HG02884 (cell line): ENCODE measurements around the gene SLC25A17.
"Not testable (repeated sequence)": the region's sequence is repeated elsewhere in the genome, so short reads cannot be mapped to it uniquely, and the experiment has no call there.

Experiments used
- ATAC-seq: cut with Tn5 transposase; IDR thresholded peaks from one replicate; pipeline ENCODE4 v1.9.1; 2021; ENCODE audit warnings: mild to moderate bottlenecking, moderate library complexity; ENCODE audit not compliant: unreplicated experiment

Gene SLC25A17

GRCh38 chr22:40758851-40759250, 60.3 kb downstream of the SLC25A17 start:
- ATAC-seq: not testable (repeated sequence)

DNA sequence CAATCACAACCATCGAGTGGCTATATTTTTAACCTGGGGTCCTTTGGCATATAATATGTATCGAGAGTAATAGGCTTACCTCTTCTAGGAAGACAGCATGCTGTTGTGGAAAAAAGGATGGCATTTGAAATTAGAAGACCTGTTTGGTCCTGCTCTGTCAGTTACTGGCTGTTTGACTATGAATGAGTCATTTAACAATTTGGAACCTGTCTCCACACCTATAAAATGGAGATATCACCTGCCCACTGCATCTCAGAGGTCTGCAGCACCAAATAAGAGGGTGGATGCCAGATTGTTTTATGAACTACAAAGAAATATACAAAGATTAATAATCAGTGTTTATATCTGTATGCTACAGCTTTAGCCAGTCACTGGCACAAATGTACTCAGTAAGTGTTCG, 60.8 kb downstream of the SLC25A17 start:
- ATAC-seq: no peak

DNA sequence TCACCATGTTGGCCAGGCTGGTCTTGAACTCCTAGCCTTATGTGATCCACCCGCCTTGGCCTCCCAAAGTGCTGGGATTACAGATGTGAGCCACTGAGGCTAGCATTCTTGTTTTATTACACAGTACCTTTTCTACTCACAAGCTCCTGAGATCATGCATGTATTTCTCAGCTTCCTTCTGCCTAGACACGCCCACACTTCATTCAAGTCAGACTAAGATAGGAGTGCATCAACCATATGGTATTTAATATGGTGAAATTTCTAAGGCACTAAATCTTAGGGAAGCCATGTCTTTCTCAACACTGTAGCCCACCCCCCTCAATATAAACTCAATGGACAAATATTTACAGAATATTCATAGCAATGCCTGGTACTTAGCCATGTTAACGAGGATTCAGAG, 62.1 kb downstream of the SLC25A17 start:
- ATAC-seq: no peak

GRCh38 chr22:40753114-40753513, 66.0 kb downstream of the SLC25A17 start:
- no peak for ATAC-seq

- ATAC-seq: no peak
Observed at GRCh38 chr22:40751250-40751649, 67.9 kb downstream of the SLC25A17 start.

DNA sequence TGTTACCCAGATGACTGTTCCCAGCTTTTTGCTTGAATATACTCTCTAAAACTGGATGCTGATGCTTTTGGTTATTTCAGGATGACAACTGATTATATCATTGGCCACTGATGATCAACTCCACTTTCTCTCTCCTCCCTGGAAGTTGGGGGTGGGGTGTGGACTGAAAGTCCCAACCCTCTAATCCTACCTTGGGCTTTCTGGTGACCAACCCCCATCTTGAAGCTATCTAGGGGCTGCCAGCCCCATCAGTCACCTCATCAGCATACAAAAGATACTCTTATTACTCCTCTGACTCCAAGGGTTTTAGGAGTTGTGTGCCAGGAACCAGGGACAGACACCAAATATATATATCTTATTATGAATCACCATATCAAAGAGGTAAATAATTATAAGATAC, 69.3 kb downstream of the SLC25A17 start:
- no peak for ATAC-seq

DNA sequence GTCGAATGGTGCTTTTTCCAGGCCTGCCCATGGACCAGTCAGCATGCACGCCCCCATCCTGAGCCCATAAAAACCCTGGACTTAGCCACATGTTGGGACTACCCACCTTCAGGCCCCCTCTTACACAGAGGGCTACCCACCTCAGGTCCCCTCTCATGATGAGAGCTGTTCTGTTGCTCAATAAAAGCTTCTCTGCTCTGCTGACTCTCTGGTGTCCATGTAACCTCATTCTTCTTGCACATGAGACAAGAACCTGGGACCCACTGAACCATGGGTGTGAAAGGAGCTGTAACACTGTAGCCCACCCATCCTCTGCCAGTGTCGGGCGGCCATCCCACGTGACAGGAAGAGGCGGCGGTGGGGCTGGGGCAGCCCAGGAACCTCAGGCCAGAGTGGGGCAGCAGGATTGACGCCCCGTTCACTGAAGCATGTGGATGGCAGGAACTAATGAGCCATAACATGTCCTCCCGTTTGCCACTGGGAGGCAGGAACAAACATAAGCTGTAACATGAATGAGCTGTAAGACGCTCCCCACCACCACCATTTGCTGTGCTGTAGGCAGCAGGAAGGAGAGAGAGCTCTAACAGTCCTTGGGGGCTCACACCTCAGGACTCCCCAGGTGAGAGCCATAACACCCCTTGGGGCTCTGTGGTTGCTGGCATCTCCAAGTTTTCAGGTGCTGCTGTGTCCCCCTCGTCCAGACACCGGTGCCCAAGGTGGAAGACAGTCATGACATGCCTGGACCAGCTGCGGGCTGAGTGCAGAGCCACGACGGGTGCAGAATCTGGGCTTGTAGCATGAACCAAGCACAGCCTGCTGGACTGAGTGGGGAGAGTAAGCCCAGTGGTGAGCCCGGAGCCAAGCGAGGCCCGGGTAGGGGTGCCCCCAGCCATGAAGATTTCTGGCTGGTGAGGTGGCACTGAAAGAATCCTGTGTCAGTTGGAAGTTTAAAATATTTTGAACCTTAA, 70.5 kb downstream of the SLC25A17 start:
- ATAC-seq: no peak

- ATAC-seq: no peak
Observed at GRCh38 chr22:40747361-40747760, 71.8 kb downstream of the SLC25A17 start.

- no peak for ATAC-seq
Observed at GRCh38 chr22:40746428-40747220, 72.5 kb downstream of the SLC25A17 start.

DNA sequence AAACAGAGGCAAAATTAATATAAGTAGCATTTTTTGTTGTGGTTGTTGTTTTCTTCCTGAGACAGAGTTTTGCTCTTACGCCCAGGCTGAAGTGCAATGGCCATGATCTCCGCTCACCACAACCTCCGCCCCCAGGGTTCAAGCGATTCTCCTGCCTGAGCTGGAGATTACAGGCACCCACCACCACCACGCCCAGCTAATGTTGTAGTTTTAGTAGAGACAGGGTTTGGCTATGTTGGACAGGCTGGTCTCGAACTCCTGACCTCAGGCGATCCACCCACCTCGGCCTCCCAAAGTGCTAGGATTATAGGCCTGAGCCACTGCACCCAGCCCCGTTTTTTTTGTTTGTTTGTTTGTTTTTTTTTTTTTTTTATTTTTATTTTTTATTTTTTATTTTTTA, 75.4 kb downstream of the SLC25A17 start:
- no peak for ATAC-seq

GRCh38 chr22:40741116-40741515, 78.0 kb downstream of the SLC25A17 start:
- ATAC-seq: no peak

DNA sequence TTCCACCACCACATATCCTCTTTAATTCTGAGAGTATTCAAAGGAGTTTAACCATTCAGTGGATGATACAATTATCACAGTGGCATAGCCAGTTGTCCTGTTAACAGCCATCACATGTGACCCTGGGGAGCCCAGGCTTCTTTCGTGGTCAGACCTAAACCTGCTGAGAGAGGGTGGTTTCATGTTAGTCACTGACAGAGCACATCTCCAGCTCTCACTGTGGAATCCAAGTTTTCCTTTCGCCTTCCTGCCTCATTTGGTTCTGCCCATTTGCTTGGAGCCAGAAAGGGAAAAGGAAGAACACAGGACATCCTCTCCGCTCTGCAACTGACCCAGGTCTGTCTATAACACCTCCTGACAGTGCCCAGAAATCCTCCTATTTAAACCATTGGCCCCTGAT, 79.4 kb downstream of the SLC25A17 start:
- no peak for ATAC-seq

DNA sequence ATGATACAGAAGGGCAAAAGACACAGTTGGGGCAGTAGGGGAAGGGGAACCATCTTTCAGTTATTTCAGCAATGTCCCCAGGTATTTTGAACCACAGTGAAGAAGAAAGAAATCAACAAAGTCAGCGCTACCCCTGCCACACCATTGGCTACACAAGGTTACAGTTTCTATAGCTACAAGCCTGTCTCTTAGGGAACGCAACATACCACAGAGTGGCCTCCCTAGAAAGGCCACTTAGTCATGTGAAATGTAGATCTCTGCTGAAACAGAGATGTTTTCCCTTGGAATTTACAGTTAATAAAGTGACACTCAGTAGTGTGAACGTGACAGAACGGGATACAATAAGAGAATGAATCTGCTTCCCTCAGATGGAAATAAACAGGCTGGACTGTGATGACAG, 85.2 kb downstream of the SLC25A17 start:
- no peak for ATAC-seq

- ATAC-seq: no peak
Observed at GRCh38 chr22:40732999-40733292, 86.2 kb downstream of the SLC25A17 start.

- ATAC-seq: no peak
Observed at GRCh38 chr22:40729284-40729683, 89.9 kb downstream of the SLC25A17 start.

- ATAC-seq: no peak
Observed at GRCh38 chr22:40728731-40729189, 90.4 kb downstream of the SLC25A17 start.

DNA sequence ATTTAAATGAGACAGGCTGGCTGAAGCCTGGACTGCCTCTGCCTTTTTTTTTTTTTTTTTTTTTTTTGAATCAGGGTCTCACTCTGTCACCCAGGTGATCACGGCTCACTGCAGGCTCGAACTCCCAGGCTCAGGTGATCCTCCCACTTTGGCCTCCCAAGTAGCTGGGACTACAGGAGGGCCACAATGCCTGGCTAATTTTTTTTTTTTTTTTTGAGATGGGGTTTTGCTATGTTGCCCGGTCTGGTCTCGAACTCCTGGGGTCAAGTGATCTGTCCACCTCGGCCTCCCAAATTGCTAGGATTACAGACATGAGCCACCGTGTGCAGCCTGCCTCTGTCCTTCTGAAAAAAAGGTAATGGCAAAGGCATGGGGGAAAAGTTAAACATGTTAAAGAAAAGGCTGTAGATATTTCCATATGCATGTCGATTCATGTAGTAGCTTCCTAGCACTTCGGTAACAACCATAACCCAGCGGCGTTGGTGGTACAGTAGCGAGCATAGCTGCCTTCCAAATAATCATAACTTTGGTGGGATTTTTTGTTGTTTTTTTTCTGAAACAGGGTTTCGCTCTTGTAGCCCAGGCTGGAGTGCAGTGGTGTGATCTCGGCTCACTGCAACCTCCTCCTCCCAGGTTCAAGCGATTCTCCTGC, 91.1 kb downstream of the SLC25A17 start:
- ATAC-seq: no peak

DNA sequence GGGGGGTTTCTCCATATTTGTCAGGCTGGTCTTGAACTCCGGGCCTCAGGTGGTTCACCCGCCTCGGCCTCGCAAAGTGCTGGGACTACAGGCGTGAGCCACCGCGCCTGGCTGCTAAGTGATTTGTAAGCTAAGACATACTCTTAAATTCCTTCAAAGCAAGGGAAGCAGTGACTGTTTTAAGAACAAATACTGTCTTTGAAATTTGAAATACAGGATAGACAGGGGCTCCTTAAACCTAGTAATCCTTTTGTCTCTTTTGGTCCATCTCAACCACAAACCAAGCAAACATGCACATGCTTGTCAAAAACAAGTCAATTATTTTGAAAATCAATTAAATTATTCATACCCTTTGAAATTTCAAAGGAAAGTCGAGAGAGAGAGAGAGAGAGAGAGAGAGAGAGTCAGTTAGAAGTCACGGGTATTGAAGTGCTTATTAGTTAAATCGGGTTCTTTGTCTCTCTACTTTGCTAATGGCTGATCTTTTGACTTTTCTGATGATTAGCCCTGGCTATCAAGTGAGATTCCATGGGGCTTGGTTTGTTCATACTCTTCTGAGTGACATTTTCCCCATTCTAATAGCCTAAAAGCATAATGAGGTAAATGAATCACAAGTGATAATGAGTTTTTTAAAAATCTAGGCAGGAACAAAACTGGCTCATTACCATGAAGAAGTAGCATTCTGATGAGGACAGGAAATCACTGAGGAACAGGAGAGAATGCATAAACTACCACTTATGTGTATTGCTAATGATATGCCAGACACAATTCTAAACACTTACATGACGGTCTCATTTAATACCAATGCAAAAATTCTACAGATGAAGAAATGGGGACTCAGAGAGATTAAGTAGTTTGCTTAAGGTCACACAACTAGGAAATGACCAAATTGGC, 91.8 kb downstream of the SLC25A17 start:
- ATAC-seq: no peak

GRCh38 chr22:40726514-40726913, 92.6 kb downstream of the SLC25A17 start:
- ATAC-seq: no peak

DNA sequence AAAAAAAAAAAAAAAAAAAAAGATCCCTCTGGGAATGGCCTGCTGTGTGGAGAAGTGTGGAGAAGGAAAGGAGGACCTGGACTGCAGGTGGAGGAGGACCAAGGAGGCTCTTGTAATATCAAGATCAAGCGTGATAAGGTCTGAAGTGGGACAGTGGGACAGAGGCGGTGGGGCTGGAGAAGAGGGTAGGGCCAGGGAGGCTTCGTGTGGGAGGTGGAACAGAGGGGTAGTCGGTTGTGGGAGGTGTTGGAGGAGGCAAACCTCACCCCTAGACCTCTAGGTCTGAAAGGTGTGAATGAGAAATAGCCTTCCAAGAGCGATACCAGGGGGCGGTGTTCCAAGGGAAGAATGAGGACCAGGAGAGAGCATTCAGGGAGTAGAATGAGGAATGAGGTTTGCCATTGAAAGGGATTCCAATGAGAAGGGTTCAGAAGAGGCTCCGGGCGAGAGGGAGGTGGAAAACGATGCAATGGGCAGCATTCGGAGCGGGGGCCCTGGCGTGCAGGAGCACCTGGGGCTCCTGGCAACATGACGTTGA, 95.7 kb downstream of the SLC25A17 start:
- no peak for ATAC-seq
